Limb (tissue), 2 donors: ENCODE measurements around the gene PRDM16.
A peak's percentile ranks its signal among the peaks of the same experiment; 100 is the strongest.

Experiments
- DNase-seq, 2 donors: peaks; one replicate each; pipeline ENCODE4 v3.0.0-alpha.2; 2016; ENCODE audit errors: extremely low spot score in 2 of 2

The PRDM16 gene

GRCh38 chr1:3294450-3294849 lies 225.4 kb downstream of the PRDM16 start:
- DNase-seq, result no peak

GRCh38 chr1:3295846-3296245 lies 226.8 kb downstream of the PRDM16 start:
- DNase-seq, result no peak

- DNase-seq, result no peak
These were observed 227.3 kb downstream of the PRDM16 start for GRCh38 chr1:3296326-3296725.

- no peak for DNase-seq
These were observed 227.8 kb downstream of the PRDM16 start for GRCh38 chr1:3296826-3297225.

- DNase-seq, result no peak
These were observed 228.8 kb downstream of the PRDM16 start for GRCh38 chr1:3297756-3298155.

GRCh38 chr1:3298197-3298596 lies 229.2 kb downstream of the PRDM16 start:
- no peak for DNase-seq

- DNase-seq, result no peak
These were observed 235.2 kb downstream of the PRDM16 start for GRCh38 chr1:3304246-3304645.

- no peak for DNase-seq
These were observed 235.7 kb downstream of the PRDM16 start for GRCh38 chr1:3304692-3305091.

- no peak for DNase-seq
These were observed 236.2 kb downstream of the PRDM16 start for GRCh38 chr1:3305156-3305555.

- no peak for DNase-seq
These were observed 237.7 kb downstream of the PRDM16 start for GRCh38 chr1:3306583-3307291.

GRCh38 chr1:3307359-3307758 lies 238.4 kb downstream of the PRDM16 start:
- no peak for DNase-seq

- no peak for DNase-seq
These were observed 239.1 kb downstream of the PRDM16 start for GRCh38 chr1:3308053-3308452.

- DNase-seq, result no peak
These were observed 241.9 kb downstream of the PRDM16 start for GRCh38 chr1:3310718-3311400.

GRCh38 chr1:3311711-3312110 lies 242.7 kb downstream of the PRDM16 start:
- DNase-seq, result no peak

GRCh38 chr1:3312310-3312897 lies 243.4 kb downstream of the PRDM16 start:
- DNase-seq, result peak; percentile 58 to 69

- DNase-seq, result peak; percentile 83 to 85
These were observed 244.0 kb downstream of the PRDM16 start for GRCh38 chr1:3312898-3313575.

- DNase-seq, result peak; percentile 88 to 91
These were observed 244.6 kb downstream of the PRDM16 start for GRCh38 chr1:3313576-3313950.

- DNase-seq, result peak; percentile 69 to 79
These were observed 245.7 kb downstream of the PRDM16 start for GRCh38 chr1:3314491-3315381.

- no peak for DNase-seq
These were observed 246.7 kb downstream of the PRDM16 start for GRCh38 chr1:3315399-3316339.

- no peak for DNase-seq
These were observed 247.4 kb downstream of the PRDM16 start for GRCh38 chr1:3316340-3316943.
